ENCODE measurements around the gene DAB2.

GRCh38 chr5:39412721-39413394 is 11.9 kb downstream of the DAB2 start:
- TF ChIP-seq USF2 (IDR thresholded peaks at IDR 0.05; ENCODE audit: low read length) = no peak
- no peak for TF ChIP-seq GTF2F1 (IDR thresholded peaks at IDR 0.05; ENCODE audit: borderline replicate concordance, low read depth, low read length)
- TF ChIP-seq MAFK (IDR thresholded peaks at IDR 0.05; ENCODE audit: low read depth, low read length) = no peak
- TF ChIP-seq CTCF (IDR thresholded peaks at IDR 0.05; ENCODE audit: control extremely low read depth in 1 of 3, insufficient read depth in 1 of 3, low read depth in 1 of 3, low read length in 3 of 3) = no peak
- no peak for TF ChIP-seq BRCA1 (IDR thresholded peaks at IDR 0.05; ENCODE audit: low read depth, low read length)
